K562 (cell line): ENCODE results near the gene MUSK. TPM values are rescaled to one million over a fixed set of nuclear protein-coding genes. Genes with fewer than 3 reads are reported as not detected.

Source experiments
- ATAC-seq: fragments of 200-7000 bp; cut with Tn5 transposase; 3 replicates; pipeline ENCODE4 v1.9.1; 2020; ENCODE audit warnings: moderate library complexity
- BruUV-seq: library from RNA; stranded (reverse); fragments of 400-500 nt; replicated peaks from 2 replicates; lab custom pipeline; 2021; lab: Mats Ljungman, UMichigan
- CTCF ChIA-PET: fragments of 300-600 bp; formaldehyde crosslinking; extraction: SDS; loops from one replicate; lab custom pipeline; 2021; ENCODE audit warnings: low intra/inter-chr PET ratio; lab: Yijun Ruan, JAX
- POLR2A ChIA-PET: fragments of 300-600, 350-650 bp; sonication (Branson Sonifier 250); formaldehyde crosslinking; extraction: SDS; loops from one replicate; lab custom pipeline; 2021; ENCODE audit warnings: antibody characterized with exemption, inconsistent platforms; lab: Yijun Ruan, JAX
- DNase-seq, 4 experiments: peaks; one replicate each; pipeline versions ENCODE4 v3.0.0 to v3.0.0-alpha.2; 2011 to 2018; ENCODE audit warnings: low spot score in 3 of 4, mixed read lengths in 3 of 4; ENCODE audit errors: extremely low read depth in 1 of 4
- FAIRE-seq: peaks from 2 replicates; lab custom pipeline; 2011; peaks lifted over from hg19 to GRCh38; lab: Jason Lieb, UNC
- H2AFZ ChIP-seq: 2 replicates; pipeline ENCODE4 v1.6.0; 2011; ENCODE audit warnings: low read depth, low read length, control low read depth, inconsistent platforms
- H3K27ac ChIP-seq: fragments of 200-600 bp; 3 replicates; pipeline ENCODE4 v1.8.0; 2011; ENCODE audit warnings: low read depth, mild to moderate bottlenecking, control low read depth, inconsistent platforms, low read length, moderate library complexity, mixed read lengths; ENCODE audit errors: extremely low read depth
- H3K27me3 ChIP-seq, 2 experiments: fragments of 300-600 bp in 1 of 2; 2 replicates in 1 of 2; 3 replicates in 1 of 2; pipeline versions ENCODE4 v1.6.0 to v1.8.0; 2011; ENCODE audit warnings: inconsistent platforms in 2 of 2, low read length in 2 of 2, mild to moderate bottlenecking in 1 of 2, mixed read lengths in 1 of 2, moderate library complexity in 1 of 2; ENCODE audit not compliant: control insufficient read depth in 2 of 2, insufficient read depth in 2 of 2
- H3K36me3 ChIP-seq: fragments of 300-600 bp; 3 replicates; pipeline ENCODE4 v1.8.0; 2011; ENCODE audit warnings: mild to moderate bottlenecking, low read length, inconsistent platforms; ENCODE audit not compliant: control insufficient read depth, insufficient read depth
- H3K4me1 ChIP-seq, 2 experiments: fragments of 200-600 bp in 1 of 2; replicated peaks in 1 of 2; 2 replicates in 1 of 2; 3 replicates in 1 of 2; pipeline versions ENCODE4 v1.5.1 to v1.8.0; 2011; ENCODE audit warnings: inconsistent platforms in 2 of 2, low read length in 2 of 2, mild to moderate bottlenecking in 1 of 2, mixed read lengths in 1 of 2, moderate library complexity in 1 of 2; ENCODE audit not compliant: control insufficient read depth in 2 of 2, insufficient read depth in 2 of 2
- H3K4me2 ChIP-seq: 2 replicates; pipeline ENCODE4 v1.6.1; 2011; ENCODE audit warnings: low read length, control low read depth, inconsistent platforms, mixed read lengths; ENCODE audit not compliant: insufficient read depth
- H3K4me3 ChIP-seq: fragments of 200-600 bp; sonication (generic), shearing (Covaris generic); 2 replicates; pipeline ENCODE4 v1.5.1; 2016; ENCODE audit warnings: control low read depth, inconsistent platforms
- H3K79me2 ChIP-seq: fragments of 200-600 bp; 3 replicates; pipeline ENCODE4 v1.8.0; 2011; ENCODE audit warnings: low read length, inconsistent platforms; ENCODE audit not compliant: control insufficient read depth, insufficient read depth
- H3K9ac ChIP-seq, 2 experiments: 2 replicates each; pipeline versions ENCODE4 v1.6.0 to v1.6.1; 2011; ENCODE audit warnings: low read depth in 2 of 2, low read length in 2 of 2, control low read depth in 1 of 2, inconsistent platforms in 1 of 2, mild to moderate bottlenecking in 1 of 2, mixed read lengths in 1 of 2; ENCODE audit not compliant: insufficient read depth in 1 of 2
- H3K9me1 ChIP-seq: one replicate; pipeline ENCODE4 v1.6.0; 2011; ENCODE audit warnings: inconsistent platforms, mild to moderate bottlenecking, low read length, moderate library complexity; ENCODE audit not compliant: control insufficient read depth, insufficient read depth
- H3K9me3 ChIP-seq: replicated peaks from 2 replicates; pipeline ENCODE4 v1.5.1; 2011; ENCODE audit warnings: low read depth, low read length, inconsistent platforms; ENCODE audit not compliant: control insufficient read depth, insufficient read depth
- H4K20me1 ChIP-seq: replicated peaks from 2 replicates; pipeline ENCODE4 v1.6.1; 2011; ENCODE audit warnings: low read length, inconsistent platforms, mixed read lengths; ENCODE audit not compliant: control insufficient read depth, insufficient read depth
- CEBPG ChIP-seq, 3 experiments: fragments of 200-800 bp in 1 of 3; sonication (Bioruptor generic) in 1 of 3; sonication (generic) in 1 of 3; formaldehyde crosslinking in 1 of 3; IDR thresholded peaks in 2 of 3; conservative IDR thresholded peaks in 1 of 3; 2 replicates each; pipeline versions ENCODE4 v1.6.1 to v1.8.0; 2016 to 2022; ENCODE audit warnings: missing compliant biosample characterization in 2 of 3, missing genetic modification characterization in 2 of 3, mild to moderate bottlenecking in 1 of 3, missing genetic modification reagents in 1 of 3
- ETV6 ChIP-seq, 3 experiments: fragments of 150-350 bp in 1 of 3; sonication (generic) in 1 of 3; formaldehyde crosslinking in 1 of 3; IDR thresholded peaks; 2 replicates each; pipeline versions ENCODE4 v1.6.1 to v1.8.0; 2014 to 2022; ENCODE audit warnings: borderline replicate concordance in 2 of 3, low read depth in 2 of 3, antibody characterized with exemption in 1 of 3, low read length in 1 of 3, mild to moderate bottlenecking in 1 of 3, missing genetic modification reagents in 1 of 3
- MYBL2 ChIP-seq, 2 experiments: fragments of 450-650 bp in 1 of 2; sonication (generic) in 1 of 2; formaldehyde crosslinking in 1 of 2; IDR thresholded peaks; 2 replicates each; pipeline versions ENCODE4 v1.6.1 to v1.8.1; 2017 to 2022; ENCODE audit warnings: borderline replicate concordance in 1 of 2, inconsistent platforms in 1 of 2, low read depth in 1 of 2, mild to moderate bottlenecking in 1 of 2, missing genetic modification reagents in 1 of 2, moderate library complexity in 1 of 2
- TAF1 ChIP-seq: IDR thresholded peaks from 2 replicates; pipeline ENCODE4 v1.6.1; 2011; ENCODE audit warnings: mild to moderate bottlenecking, low read length, moderate library complexity; ENCODE audit not compliant: insufficient read depth, control insufficient read depth, severe bottlenecking; ENCODE audit errors: extremely low read depth
- WGBS: fragments of 100-300 bp; shearing (Covaris generic); methylation state at CpG from one replicate; pipeline ENCODE4 v1.1.6; 2016; ENCODE audit warnings: low coverage, mixed read lengths; ENCODE audit not compliant: insufficient coverage; ENCODE audit errors: missing lambda C conversion rate; 5-methylcytosine and 5-hydroxymethylcytosine counted together
- in situ Hi-C: fragments of 300-500 bp; cut with MboI; formaldehyde crosslinking; loops from 4 replicates; pipeline ENCODE4 v1.15.0; 2018; ENCODE audit warnings: inconsistent platforms, mixed read lengths
- intact Hi-C: fragments of 100-400 bp; cut with micrococcal nuclease; formaldehyde crosslinking; loops from 2 replicates; pipeline ENCODE4 v1.14.2; 2022
- polyA plus RNA-seq, 8 experiments: library from polyadenylated mRNA; depleted of rRNA in 4 of 8; stranded (reverse) in 5 of 8; unstranded in 3 of 8; fragments of >200 nt; fragmentation: Nextera tagmentation in 2 of 8; fragmentation: Illumina TruSeq in 1 of 8; extraction: Ambion mirVana in 2 of 8; extraction: Trizol in 1 of 8; gene quantifications; 2 replicates each; pipeline versions ENCODE4 v1.2.1 to v1.2.3, GENCODE V29; 2011 to 2014; ENCODE audit warnings: inconsistent platforms in 1 of 8, missing spikeins in 1 of 8
- total RNA-seq, 7 experiments: library from RNA; depleted of rRNA in 6 of 7; stranded (reverse); fragments of >200 nt in 6 of 7; fragmentation: Illumina TruSeq in 2 of 7; extraction: Trizol in 2 of 7; gene quantifications; 2 replicates each; pipeline versions ENCODE4 v1.2.1 to v1.2.3, GENCODE V29; 2011 to 2021; ENCODE audit warnings: low replicate concordance in 1 of 7

MUSK gene
- total and polyA plus RNA-seq, 9 of the 15 experiments (the other 6 are each of a cell fraction or from before 2014, with no cell fraction given): not detected

GRCh38 chr9:110744715-110745384 lies 76.3 kb downstream of the MUSK start:
- Histone ChIP-seq H3K9me3 (no peaks in the 10 kb centered on the region), H3K27ac (no peak overlapping the region), H3K36me3 (no peaks in the 10 kb centered on the region), H3K9me1 (no peaks in the 10 kb centered on the region), H3K9ac (no peak overlapping the region), H3K4me3 (no peak overlapping the region), H3K4me1 (no peaks in the 10 kb centered on the region), H3K4me2 (no peak overlapping the region), H3K79me2 (no peaks in the 10 kb centered on the region), H2AFZ (no peak overlapping the region), H4K20me1 (no peaks in the 10 kb centered on the region), H3K27me3 (no peaks in the 10 kb centered on the region)
- FAIRE-seq (no peak), ATAC-seq (no peak), DNase-seq (no peak)
- ChIA-PET POLR2A (no interaction called here), CTCF (no interaction called here)
- no TSS peak for BruUV-seq
- WGBS: 2% methylated on average over 4 of the region's 4 CpGs
- TF ChIP-seq TAF1: no peak
- TF ChIP-seq CEBPG (CRISPR knock-in tag; IDR thresholded peaks at IDR 0.05): no peak
- no peak for TF ChIP-seq CEBPG (tag; conservative IDR thresholded peaks at IDR 0.05 in 1 of 2, IDR thresholded peaks at IDR 0.05 in 1 of 2)
- TF ChIP-seq MYBL2 (IDR thresholded peaks at IDR 0.05; ENCODE audit: low read depth): no peak
- TF ChIP-seq MYBL2 (CRISPR knock-in tag; IDR thresholded peaks at IDR 0.05; ENCODE audit: borderline replicate concordance): no peak
- no peak for TF ChIP-seq ETV6 (IDR thresholded peaks at IDR 0.05; ENCODE audit: borderline replicate concordance in 1 of 2, low read depth in 2 of 2, low read length in 1 of 2)
- no peak for TF ChIP-seq ETV6 (CRISPR knock-in tag; IDR thresholded peaks at IDR 0.05; ENCODE audit: borderline replicate concordance)
- intact Hi-C loops (no loop called here), in situ Hi-C loops (no loop called here)
